H1 (cell line): ENCODE data around the gene UBE2I. TPM values are rescaled to one million over a fixed set of nuclear protein-coding genes. Genes with fewer than 3 reads are reported as not detected.

Experiments used
- CHD7 ChIP-seq: fragments of 300-600 bp; sonication (generic); IDR thresholded peaks from 2 replicates; pipeline ENCODE4 v1.7.1; 2012; ENCODE audit warnings: low read length, moderate library complexity, mild to moderate bottlenecking, inconsistent platforms; ENCODE audit not compliant: insufficient replicate concordance
- EZH2 ChIP-seq: fragments of 200-600 bp; sonication (generic); IDR thresholded peaks from 2 replicates; pipeline ENCODE4 v1.7.1; 2012; ENCODE audit warnings: low read depth, mild to moderate bottlenecking, moderate library complexity, low read length, inconsistent platforms; ENCODE audit not compliant: severe bottlenecking
- RAD21 ChIP-seq, 2 experiments: IDR thresholded peaks in 1 of 2; conservative IDR thresholded peaks in 1 of 2; 2 replicates each; pipeline ENCODE4 v1.6.1; 2011; ENCODE audit warnings: low read depth in 2 of 2, low read length in 2 of 2, improper control_type of control experiment in 1 of 2, inconsistent platforms in 1 of 2, mild to moderate bottlenecking in 1 of 2, moderate library complexity in 1 of 2
- RFX5 ChIP-seq: IDR thresholded peaks from 2 replicates; pipeline ENCODE4 v1.6.1; 2011; ENCODE audit warnings: low read depth, low read length, improper control_type of control experiment, borderline replicate concordance
- RXRA ChIP-seq: IDR thresholded peaks from 2 replicates; pipeline ENCODE4 v1.6.1; 2011; ENCODE audit warnings: low read depth, mild to moderate bottlenecking, low read length, moderate library complexity; ENCODE audit not compliant: insufficient read depth
- YY1 ChIP-seq: IDR thresholded peaks from 2 replicates; pipeline ENCODE4 v1.6.1; 2011; ENCODE audit warnings: low read depth, mild to moderate bottlenecking, low read length
- polyA plus RNA-seq, 7 experiments: library from polyadenylated mRNA; depleted of rRNA in 3 of 7; stranded (reverse) in 5 of 7; unstranded in 2 of 7; fragments of >200 nt in 5 of 7; fragments of 200-250 nt in 2 of 7; gene quantifications; 1 replicate in 5 of 7; 2 replicates in 1 of 7; 4 replicates in 1 of 7; pipeline versions ENCODE4 v1.2.1 to v1.2.3, GENCODE V29; 2011 to 2013; ENCODE audit warnings: missing spikeins in 2 of 7, mixed read lengths in 2 of 7
- total RNA-seq: library from RNA; stranded (reverse); fragmentation: NEBNext Ultra II Directional; extraction: Animal tissue kit (Norgen Biotek cat#: 25700); gene quantifications from 2 replicates; pipeline ENCODE4 v1.2.1, GENCODE V29; 2021

Gene UBE2I
- total and polyA plus RNA-seq, 2 of the 8 experiments (the other 6 are each of a cell fraction or from before 2014, with no cell fraction given): 148 to 268 TPM

- TF ChIP-seq CHD7 (no peak), RAD21 (IDR thresholded peaks at IDR 0.05 in 1 of 2, conservative IDR thresholded peaks at IDR 0.05 in 1 of 2; ENCODE audit: low read depth in 2 of 2, low read length in 2 of 2) (no peak), RXRA (no peak), EZH2 (no peak), RFX5 (no peak), YY1 (no peak)
Measured at GRCh38 chr16:1280783-1281182, 28.7 kb upstream of the UBE2I start (continued).
